IMR-90 (cell line): ENCODE measurements around the gene KCNQ1. TPM values are rescaled to one million over a fixed set of nuclear protein-coding genes. Genes with fewer than 3 reads are reported as not detected.

Experiments
- ATAC-seq: fragments of 200-7000 bp; cut with Tn5 transposase; 2 replicates; pipeline ENCODE4 v1.9.1; 2020; ENCODE audit warnings: low read depth, mild to moderate bottlenecking, moderate library complexity
- BruUV-seq: library from RNA; stranded (reverse); fragments of 400-500 nt; replicated peaks from 2 replicates; lab custom pipeline; 2021; lab: Mats Ljungman, UMichigan
- CTCF ChIA-PET: fragments of 300-600 bp; formaldehyde crosslinking; extraction: SDS; loops from one replicate; lab custom pipeline; 2021; ENCODE audit warnings: antibody characterized with exemption; lab: Yijun Ruan, JAX
- POLR2A ChIA-PET: fragments of 300-600 bp; sonication (Branson Sonifier 250); formaldehyde crosslinking; loops from one replicate; lab custom pipeline; 2022; ENCODE audit warnings: antibody characterized with exemption; ENCODE audit not compliant: unreplicated experiment; lab: Charles Lee
- DNase-seq: peaks from one replicate; pipeline ENCODE4 v3.0.0; 2013
- H2AFZ ChIP-seq: replicated peaks from 2 replicates; pipeline ENCODE3; 2013; ENCODE audit warnings: low read length, mild to moderate bottlenecking; ENCODE audit not compliant: poor library complexity
- H2AK5ac ChIP-seq: 2 replicates; pipeline ENCODE4 v1.6.1; 2013; ENCODE audit warnings: low read depth, low read length, inconsistent platforms
- H2AK9ac ChIP-seq: replicated peaks from 2 replicates; pipeline ENCODE3; 2013; ENCODE audit warnings: mild to moderate bottlenecking, low read depth, low read length, moderate library complexity; ENCODE audit not compliant: poor library complexity
- H2BK120ac ChIP-seq: 2 replicates; pipeline ENCODE4 v1.6.1; 2013; ENCODE audit warnings: low read depth, low read length, inconsistent platforms
- H2BK15ac ChIP-seq: 3 replicates; pipeline ENCODE4 v1.6.1; 2013; ENCODE audit warnings: low read depth, low read length, inconsistent platforms
- H2BK20ac ChIP-seq: 2 replicates; pipeline ENCODE4 v1.6.1; 2013; ENCODE audit warnings: low read depth, mild to moderate bottlenecking, inconsistent platforms, low read length, moderate library complexity
- H2BK5ac ChIP-seq: 2 replicates; pipeline ENCODE4 v1.6.1; 2013; ENCODE audit warnings: mild to moderate bottlenecking, low read depth, low read length, inconsistent platforms; ENCODE audit not compliant: poor library complexity, severe bottlenecking
- H3K14ac ChIP-seq: replicated peaks from 2 replicates; pipeline ENCODE4 v1.6.1; 2013; ENCODE audit warnings: low read depth, low read length, inconsistent platforms
- H3K18ac ChIP-seq: 2 replicates; pipeline ENCODE4 v1.6.1; 2013; ENCODE audit warnings: low read depth, low read length, control low read depth
- H3K23ac ChIP-seq: 2 replicates; pipeline ENCODE4 v1.6.1; 2013; ENCODE audit warnings: low read depth, low read length, inconsistent platforms
- H3K27ac ChIP-seq: 2 replicates; pipeline ENCODE4 v1.5.1; 2013; ENCODE audit warnings: mild to moderate bottlenecking, control low read depth, low read length; ENCODE audit not compliant: insufficient read depth
- H3K27me3 ChIP-seq: 2 replicates; pipeline ENCODE4 v1.6.1; 2013; ENCODE audit warnings: low read length; ENCODE audit not compliant: control insufficient read depth, insufficient read depth
- H3K36me3 ChIP-seq: 2 replicates; pipeline ENCODE4 v1.6.1; 2013; ENCODE audit warnings: low read length, mixed read lengths; ENCODE audit not compliant: control insufficient read depth, insufficient read depth
- H3K4ac ChIP-seq: 2 replicates; pipeline ENCODE4 v1.6.1; 2013; ENCODE audit warnings: low read depth, low read length, inconsistent platforms
- H3K4me1 ChIP-seq: 2 replicates; pipeline ENCODE4 v1.6.1; 2013; ENCODE audit warnings: low read length, mixed read lengths; ENCODE audit not compliant: control insufficient read depth, insufficient read depth
- H3K4me2 ChIP-seq: 2 replicates; pipeline ENCODE4 v1.6.1; 2013; ENCODE audit warnings: low read depth, mild to moderate bottlenecking, control low read depth, low read length, moderate library complexity
- H3K4me3 ChIP-seq: 2 replicates; pipeline ENCODE4 v1.5.1; 2013; ENCODE audit warnings: low read depth, mild to moderate bottlenecking, control low read depth, low read length, moderate library complexity; ENCODE audit not compliant: insufficient read depth
- H3K56ac ChIP-seq: 2 replicates; pipeline ENCODE4 v1.6.1; 2013; ENCODE audit warnings: low read length, inconsistent platforms; ENCODE audit not compliant: insufficient read depth; ENCODE audit errors: extremely low read depth
- H3K79me1 ChIP-seq, 2 experiments: 2 replicates each; pipeline ENCODE4 v1.6.1; 2013; ENCODE audit warnings: low read length in 2 of 2, inconsistent platforms in 1 of 2, low read depth in 1 of 2
- H3K9ac ChIP-seq: 2 replicates; pipeline ENCODE4 v1.6.1; 2013; ENCODE audit warnings: low read depth, low read length, control low read depth
- H3K9me1 ChIP-seq: 2 replicates; pipeline ENCODE4 v1.6.1; 2013; ENCODE audit warnings: low read length, inconsistent platforms; ENCODE audit not compliant: insufficient read depth
- H3K9me3 ChIP-seq: 2 replicates; pipeline ENCODE4 v1.6.1; 2013; ENCODE audit warnings: low read length; ENCODE audit not compliant: control insufficient read depth, insufficient read depth
- H4K20me1 ChIP-seq: 2 replicates; pipeline ENCODE4 v1.6.1; 2013; ENCODE audit warnings: low read length, inconsistent platforms; ENCODE audit not compliant: insufficient read depth
- H4K5ac ChIP-seq: 2 replicates; pipeline ENCODE4 v1.6.1; 2013; ENCODE audit warnings: mild to moderate bottlenecking, low read depth, low read length, control low read depth
- H4K8ac ChIP-seq, 2 experiments: 2 replicates each; pipeline ENCODE4 v1.6.1; 2013; ENCODE audit warnings: low read depth in 2 of 2, low read length in 2 of 2, control low read depth in 1 of 2, inconsistent platforms in 1 of 2
- H4K91ac ChIP-seq: 2 replicates; pipeline ENCODE4 v1.6.1; 2013; ENCODE audit warnings: low read depth, low read length, inconsistent platforms; ENCODE audit not compliant: insufficient read depth
- BHLHE40 ChIP-seq: fragments of 150-350 bp; IDR thresholded peaks from 2 replicates; pipeline ENCODE4 v1.6.1; 2016; ENCODE audit warnings: mild to moderate bottlenecking, low read depth, low read length
- CHD1 ChIP-seq: IDR thresholded peaks from 2 replicates; pipeline ENCODE4 v1.6.1; 2012; ENCODE audit warnings: low read depth, low read length, improper control_type of control experiment
- FOS ChIP-seq: fragments of 150-350 bp; IDR thresholded peaks from 2 replicates; pipeline ENCODE4 v1.6.1; 2016; ENCODE audit warnings: low read depth, low read length
- MAFK ChIP-seq: IDR thresholded peaks from 2 replicates; pipeline ENCODE4 v1.6.1; 2012; ENCODE audit warnings: low read depth, low read length, improper control_type of control experiment
- MAZ ChIP-seq: IDR thresholded peaks from 2 replicates; pipeline ENCODE4 v1.6.1; 2012; ENCODE audit warnings: low read depth, mild to moderate bottlenecking, low read length, improper control_type of control experiment, moderate library complexity, borderline replicate concordance
- MXI1 ChIP-seq: IDR thresholded peaks from 2 replicates; pipeline ENCODE4 v1.6.1; 2012; ENCODE audit warnings: low read depth, mild to moderate bottlenecking, low read length, moderate library complexity, borderline replicate concordance
- NFE2L2 ChIP-seq: fragments of 150-350 bp; IDR thresholded peaks from 2 replicates; pipeline ENCODE4 v1.6.1; 2016; ENCODE audit warnings: low read depth, mild to moderate bottlenecking, low read length
- POLR2A ChIP-seq: IDR thresholded peaks from 2 replicates; pipeline ENCODE4 v1.6.1; 2012; ENCODE audit warnings: mild to moderate bottlenecking, low read depth, low read length
- RAD21 ChIP-seq: IDR thresholded peaks from 2 replicates; pipeline ENCODE4 v1.6.1; 2012; ENCODE audit warnings: low read length, improper control_type of control experiment
- RCOR1 ChIP-seq: IDR thresholded peaks from 2 replicates; pipeline ENCODE4 v1.6.1; 2012; ENCODE audit warnings: mild to moderate bottlenecking, low read length, improper control_type of control experiment; ENCODE audit not compliant: insufficient replicate concordance
- SMC3 ChIP-seq: fragments of 150-350 bp; IDR thresholded peaks from 2 replicates; pipeline ENCODE4 v1.6.1; 2016; ENCODE audit warnings: low read depth, mild to moderate bottlenecking, antibody characterized with exemption, low read length, moderate library complexity
- WGBS, 2 experiments: methylation state at CpG; one replicate each; pipeline versions ENCODE4 v1.1.5 to v1.1.7; 2013; ENCODE audit warnings: missing lambda C conversion rate in 2 of 2; ENCODE audit not compliant: insufficient read length in 1 of 2; ENCODE audit errors: extremely low coverage in 2 of 2; 5-methylcytosine and 5-hydroxymethylcytosine counted together
- dilution Hi-C: fragments of 300-500 bp; cut with HindIII; formaldehyde crosslinking; loops from one replicate; pipeline ENCODE4 v1.14.3; 2018; ENCODE audit warnings: low sequenced_read_pairs; ENCODE audit not compliant: unreplicated experiment
- in situ Hi-C: fragments of 300-500 bp; cut with MboI; formaldehyde crosslinking; loops from 3 replicates; pipeline ENCODE4 v1.14.3; 2019; ENCODE audit warnings: low sequenced_read_pairs, inconsistent platforms, mixed read lengths
- intact Hi-C: fragments of 100-400 bp; cut with micrococcal nuclease; formaldehyde crosslinking; loops from 2 replicates; pipeline ENCODE4 v1.10.0; 2022
- polyA plus RNA-seq, 3 experiments: library from polyadenylated mRNA; depleted of rRNA; stranded (reverse); fragments of >200 nt; gene quantifications; 2 replicates each; pipeline ENCODE4 v1.2.3, GENCODE V29; 2012; ENCODE audit warnings: low replicate concordance in 1 of 3
- total RNA-seq: library from RNA; depleted of rRNA; stranded (reverse); fragments of >200 nt; gene quantifications from 2 replicates; pipeline ENCODE4 v1.2.3, GENCODE V29; 2012
- TF ChIP-seq, protein P1 (sequence below): fragments of 150-350 bp; IDR thresholded peaks from 2 replicates; pipeline ENCODE4 v1.6.1; 2017; ENCODE audit warnings: mild to moderate bottlenecking, antibody characterized with exemption, low read length, low read depth
- TF ChIP-seq, protein P2 (sequence below): fragments of 150-350 bp; IDR thresholded peaks from 2 replicates; pipeline ENCODE4 v1.6.1; 2016; ENCODE audit warnings: low read depth, mild to moderate bottlenecking, low read length, moderate library complexity, borderline replicate concordance
- TF ChIP-seq, protein P3 (sequence below): conservative IDR thresholded peaks from 2 replicates; pipeline ENCODE4 v1.5.1; 2012; ENCODE audit warnings: mild to moderate bottlenecking, low read depth, low read length, improper control_type of control experiment

KCNQ1 gene
- total and polyA plus RNA-seq, 2 of the 4 experiments (the other 2 are of a cell fraction) = 0.07 TPM; not detected in 1

DNA sequence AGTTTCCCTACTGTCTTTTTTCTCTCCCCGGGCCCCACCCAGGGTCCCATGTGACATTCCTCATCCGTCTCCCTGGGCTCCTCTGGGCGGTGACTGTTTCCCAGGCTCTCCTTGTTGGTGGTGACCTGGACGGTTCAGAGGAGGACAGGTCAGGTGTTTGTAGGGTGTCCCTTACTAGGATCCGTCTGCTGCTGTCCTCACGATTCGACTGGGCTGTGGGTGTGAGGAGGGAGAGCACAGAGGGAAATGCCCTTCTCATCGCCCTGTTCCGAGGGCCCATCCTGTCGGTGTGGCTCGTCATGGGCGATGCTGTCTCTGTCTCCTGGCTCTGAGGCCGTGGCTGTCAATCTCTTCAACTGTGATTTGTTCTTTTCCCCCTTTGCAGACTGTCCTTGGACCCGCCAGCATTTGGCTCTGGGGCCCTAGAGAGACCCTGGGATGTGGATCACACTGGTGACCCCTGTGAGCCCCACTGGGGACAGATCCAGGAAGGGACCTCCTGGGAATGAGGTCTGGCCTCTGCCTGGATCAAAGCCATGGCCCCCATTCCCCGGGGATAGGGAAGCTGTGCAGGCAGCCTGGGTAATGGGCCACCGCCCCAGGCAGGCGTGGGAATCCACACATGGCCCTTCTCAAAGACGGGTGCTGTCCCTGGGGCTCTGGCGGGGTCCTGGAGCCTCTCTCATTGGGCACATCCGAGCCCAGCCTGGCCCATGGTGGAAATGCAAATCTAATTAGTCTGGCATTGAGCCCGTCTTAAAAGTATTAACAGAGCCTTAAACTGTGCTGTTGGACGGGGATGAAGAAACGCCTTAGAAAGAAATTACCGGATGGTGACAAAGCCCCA, 301.8 kb downstream of the KCNQ1 start:
- 62% methylated on average over 12 of the region's 24 CpGs; no CpG with 5 or more reads in 1 of the 2 experiments for WGBS, 2 experiments
- dilution Hi-C loops = no loop called here
- no peak for DNase-seq

More for the DNA sequence above, 301.8 kb downstream of the KCNQ1 start:
- Histone ChIP-seq H2BK15ac (no peak overlapping the region), H3K4me2 (no peak overlapping the region), H3K56ac (no peak overlapping the region), H4K91ac (no peak overlapping the region), H3K18ac (no peak overlapping the region), H2BK120ac (no peak overlapping the region), H3K9ac (no peak overlapping the region), H3K23ac (no peak overlapping the region), H2BK20ac (no peak overlapping the region), H3K27ac (no peak overlapping the region), H4K8ac (no peak overlapping the region), H3K9me3 (no peaks in the 10 kb centered on the region), H4K5ac (no peak overlapping the region), H3K4me3 (no peak overlapping the region), H3K9me1 (no peaks in the 10 kb centered on the region), H3K79me1 (no peaks in the 10 kb centered on the region), H2BK5ac (no peak overlapping the region), H4K20me1 (no peaks in the 10 kb centered on the region), H3K4me1 (peaks cover 9% of the 10 kb centered on the region), H3K36me3 (no peaks in the 10 kb centered on the region), H2AK5ac (no peak overlapping the region), H2AK9ac (no peak overlapping the region), H3K27me3 (peaks cover 14% of the 10 kb centered on the region), H2AFZ (peak overlapping the region; percentile 52), H3K4ac (no peak overlapping the region), H3K14ac (no peak overlapping the region)
- ATAC-seq = no peak
- in situ Hi-C loops (no loop called here), intact Hi-C loops (no loop called here)
- BruUV-seq = no TSS peak
- TF ChIP-seq NFE2L2 (no peak), MAZ (no peak), MXI1 (no peak), RAD21 (no peak), CHD1 (no peak), BHLHE40 (no peak), MAFK (no peak), SMC3 (no peak), FOS (no peak), POLR2A (no peak), RCOR1 (no peak)
- TF ChIP-seq, protein P1, sequence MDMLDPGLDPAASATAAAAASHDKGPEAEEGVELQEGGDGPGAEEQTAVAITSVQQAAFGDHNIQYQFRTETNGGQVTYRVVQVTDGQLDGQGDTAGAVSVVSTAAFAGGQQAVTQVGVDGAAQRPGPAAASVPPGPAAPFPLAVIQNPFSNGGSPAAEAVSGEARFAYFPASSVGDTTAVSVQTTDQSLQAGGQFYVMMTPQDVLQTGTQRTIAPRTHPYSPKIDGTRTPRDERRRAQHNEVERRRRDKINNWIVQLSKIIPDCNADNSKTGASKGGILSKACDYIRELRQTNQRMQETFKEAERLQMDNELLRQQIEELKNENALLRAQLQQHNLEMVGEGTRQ = no peak
- TF ChIP-seq, protein P2, sequence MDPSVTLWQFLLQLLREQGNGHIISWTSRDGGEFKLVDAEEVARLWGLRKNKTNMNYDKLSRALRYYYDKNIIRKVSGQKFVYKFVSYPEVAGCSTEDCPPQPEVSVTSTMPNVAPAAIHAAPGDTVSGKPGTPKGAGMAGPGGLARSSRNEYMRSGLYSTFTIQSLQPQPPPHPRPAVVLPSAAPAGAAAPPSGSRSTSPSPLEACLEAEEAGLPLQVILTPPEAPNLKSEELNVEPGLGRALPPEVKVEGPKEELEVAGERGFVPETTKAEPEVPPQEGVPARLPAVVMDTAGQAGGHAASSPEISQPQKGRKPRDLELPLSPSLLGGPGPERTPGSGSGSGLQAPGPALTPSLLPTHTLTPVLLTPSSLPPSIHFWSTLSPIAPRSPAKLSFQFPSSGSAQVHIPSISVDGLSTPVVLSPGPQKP = no peak
- TF ChIP-seq, protein P3, sequence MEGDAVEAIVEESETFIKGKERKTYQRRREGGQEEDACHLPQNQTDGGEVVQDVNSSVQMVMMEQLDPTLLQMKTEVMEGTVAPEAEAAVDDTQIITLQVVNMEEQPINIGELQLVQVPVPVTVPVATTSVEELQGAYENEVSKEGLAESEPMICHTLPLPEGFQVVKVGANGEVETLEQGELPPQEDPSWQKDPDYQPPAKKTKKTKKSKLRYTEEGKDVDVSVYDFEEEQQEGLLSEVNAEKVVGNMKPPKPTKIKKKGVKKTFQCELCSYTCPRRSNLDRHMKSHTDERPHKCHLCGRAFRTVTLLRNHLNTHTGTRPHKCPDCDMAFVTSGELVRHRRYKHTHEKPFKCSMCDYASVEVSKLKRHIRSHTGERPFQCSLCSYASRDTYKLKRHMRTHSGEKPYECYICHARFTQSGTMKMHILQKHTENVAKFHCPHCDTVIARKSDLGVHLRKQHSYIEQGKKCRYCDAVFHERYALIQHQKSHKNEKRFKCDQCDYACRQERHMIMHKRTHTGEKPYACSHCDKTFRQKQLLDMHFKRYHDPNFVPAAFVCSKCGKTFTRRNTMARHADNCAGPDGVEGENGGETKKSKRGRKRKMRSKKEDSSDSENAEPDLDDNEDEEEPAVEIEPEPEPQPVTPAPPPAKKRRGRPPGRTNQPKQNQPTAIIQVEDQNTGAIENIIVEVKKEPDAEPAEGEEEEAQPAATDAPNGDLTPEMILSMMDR = no peak
- ChIA-PET CTCF (no interaction called here), POLR2A (no interaction called here)
